K562 (cell line): Measurements from ENCODE around the gene PARD3B. TPM values are rescaled to one million over a fixed set of nuclear protein-coding genes. Genes with fewer than 3 reads are reported as not detected.

Experiments
- ATAC-seq: fragments of 200-7000 bp; cut with Tn5 transposase; 3 replicates; pipeline ENCODE4 v1.9.1; 2020; ENCODE audit warnings: moderate library complexity
- BruUV-seq: library from RNA; stranded (reverse); fragments of 400-500 nt; replicated peaks from 2 replicates; lab custom pipeline; 2021; lab: Mats Ljungman, UMichigan
- CTCF ChIA-PET: fragments of 300-600 bp; formaldehyde crosslinking; extraction: SDS; loops from one replicate; lab custom pipeline; 2021; ENCODE audit warnings: low intra/inter-chr PET ratio; lab: Yijun Ruan, JAX
- POLR2A ChIA-PET: fragments of 300-600, 350-650 bp; sonication (Branson Sonifier 250); formaldehyde crosslinking; extraction: SDS; loops from one replicate; lab custom pipeline; 2021; ENCODE audit warnings: antibody characterized with exemption, inconsistent platforms; lab: Yijun Ruan, JAX
- DNase-seq, 4 experiments: peaks; one replicate each; pipeline versions ENCODE4 v3.0.0 to v3.0.0-alpha.2; 2011 to 2018; ENCODE audit warnings: low spot score in 3 of 4, mixed read lengths in 3 of 4; ENCODE audit errors: extremely low read depth in 1 of 4
- FAIRE-seq: peaks from 2 replicates; lab custom pipeline; 2011; peaks lifted over from hg19 to GRCh38; lab: Jason Lieb, UNC
- H2AFZ ChIP-seq: 2 replicates; pipeline ENCODE4 v1.6.0; 2011; ENCODE audit warnings: low read depth, low read length, control low read depth, inconsistent platforms
- H3K27ac ChIP-seq: fragments of 200-600 bp; 3 replicates; pipeline ENCODE4 v1.8.0; 2011; ENCODE audit warnings: low read depth, mild to moderate bottlenecking, control low read depth, inconsistent platforms, low read length, moderate library complexity, mixed read lengths; ENCODE audit errors: extremely low read depth
- H3K27me3 ChIP-seq, 2 experiments: fragments of 300-600 bp in 1 of 2; 2 replicates in 1 of 2; 3 replicates in 1 of 2; pipeline versions ENCODE4 v1.6.0 to v1.8.0; 2011; ENCODE audit warnings: inconsistent platforms in 2 of 2, low read length in 2 of 2, mild to moderate bottlenecking in 1 of 2, mixed read lengths in 1 of 2, moderate library complexity in 1 of 2; ENCODE audit not compliant: control insufficient read depth in 2 of 2, insufficient read depth in 2 of 2
- H3K36me3 ChIP-seq: fragments of 300-600 bp; 3 replicates; pipeline ENCODE4 v1.8.0; 2011; ENCODE audit warnings: mild to moderate bottlenecking, low read length, inconsistent platforms; ENCODE audit not compliant: control insufficient read depth, insufficient read depth
- H3K4me1 ChIP-seq, 2 experiments: fragments of 200-600 bp in 1 of 2; replicated peaks in 1 of 2; 2 replicates in 1 of 2; 3 replicates in 1 of 2; pipeline versions ENCODE4 v1.5.1 to v1.8.0; 2011; ENCODE audit warnings: inconsistent platforms in 2 of 2, low read length in 2 of 2, mild to moderate bottlenecking in 1 of 2, mixed read lengths in 1 of 2, moderate library complexity in 1 of 2; ENCODE audit not compliant: control insufficient read depth in 2 of 2, insufficient read depth in 2 of 2
- H3K4me2 ChIP-seq: 2 replicates; pipeline ENCODE4 v1.6.1; 2011; ENCODE audit warnings: low read length, control low read depth, inconsistent platforms, mixed read lengths; ENCODE audit not compliant: insufficient read depth
- H3K4me3 ChIP-seq: fragments of 200-600 bp; sonication (generic), shearing (Covaris generic); 2 replicates; pipeline ENCODE4 v1.5.1; 2016; ENCODE audit warnings: control low read depth, inconsistent platforms
- H3K79me2 ChIP-seq: fragments of 200-600 bp; 3 replicates; pipeline ENCODE4 v1.8.0; 2011; ENCODE audit warnings: low read length, inconsistent platforms; ENCODE audit not compliant: control insufficient read depth, insufficient read depth
- H3K9ac ChIP-seq, 2 experiments: 2 replicates each; pipeline versions ENCODE4 v1.6.0 to v1.6.1; 2011; ENCODE audit warnings: low read depth in 2 of 2, low read length in 2 of 2, control low read depth in 1 of 2, inconsistent platforms in 1 of 2, mild to moderate bottlenecking in 1 of 2, mixed read lengths in 1 of 2; ENCODE audit not compliant: insufficient read depth in 1 of 2
- H3K9me1 ChIP-seq: one replicate; pipeline ENCODE4 v1.6.0; 2011; ENCODE audit warnings: inconsistent platforms, mild to moderate bottlenecking, low read length, moderate library complexity; ENCODE audit not compliant: control insufficient read depth, insufficient read depth
- H3K9me3 ChIP-seq: replicated peaks from 2 replicates; pipeline ENCODE4 v1.5.1; 2011; ENCODE audit warnings: low read depth, low read length, inconsistent platforms; ENCODE audit not compliant: control insufficient read depth, insufficient read depth
- H4K20me1 ChIP-seq: replicated peaks from 2 replicates; pipeline ENCODE4 v1.6.1; 2011; ENCODE audit warnings: low read length, inconsistent platforms, mixed read lengths; ENCODE audit not compliant: control insufficient read depth, insufficient read depth
- HNRNPL ChIP-seq: fragments of 200-400 bp; formaldehyde crosslinking; IDR thresholded peaks from 2 replicates; pipeline ENCODE4 v1.6.1; 2017; ENCODE audit warnings: low read depth, mild to moderate bottlenecking, low read length
- RBM25 ChIP-seq: fragments of 200-400 bp; formaldehyde crosslinking; IDR thresholded peaks from 2 replicates; pipeline ENCODE4 v1.6.1; 2018; ENCODE audit warnings: low read length, low read depth, moderate library complexity; ENCODE audit not compliant: severe bottlenecking
- ZNF146 ChIP-seq: IDR thresholded peaks from one replicate; pipeline ENCODE4 v1.6.1; 2018; ENCODE audit warnings: missing compliant biosample characterization; ENCODE audit not compliant: unreplicated experiment
- WGBS: fragments of 100-300 bp; shearing (Covaris generic); methylation state at CpG from one replicate; pipeline ENCODE4 v1.1.6; 2016; ENCODE audit warnings: low coverage, mixed read lengths; ENCODE audit not compliant: insufficient coverage; ENCODE audit errors: missing lambda C conversion rate; 5-methylcytosine and 5-hydroxymethylcytosine counted together
- in situ Hi-C: fragments of 300-500 bp; cut with MboI; formaldehyde crosslinking; loops from 4 replicates; pipeline ENCODE4 v1.15.0; 2018; ENCODE audit warnings: inconsistent platforms, mixed read lengths
- intact Hi-C: fragments of 100-400 bp; cut with micrococcal nuclease; formaldehyde crosslinking; loops from 2 replicates; pipeline ENCODE4 v1.14.2; 2022
- polyA plus RNA-seq, 8 experiments: library from polyadenylated mRNA; depleted of rRNA in 4 of 8; stranded (reverse) in 5 of 8; unstranded in 3 of 8; fragments of >200 nt; fragmentation: Nextera tagmentation in 2 of 8; fragmentation: Illumina TruSeq in 1 of 8; extraction: Ambion mirVana in 2 of 8; extraction: Trizol in 1 of 8; gene quantifications; 2 replicates each; pipeline versions ENCODE4 v1.2.1 to v1.2.3, GENCODE V29; 2011 to 2014; ENCODE audit warnings: inconsistent platforms in 1 of 8, missing spikeins in 1 of 8
- total RNA-seq, 7 experiments: library from RNA; depleted of rRNA in 6 of 7; stranded (reverse); fragments of >200 nt in 6 of 7; fragmentation: Illumina TruSeq in 2 of 7; extraction: Trizol in 2 of 7; gene quantifications; 2 replicates each; pipeline versions ENCODE4 v1.2.1 to v1.2.3, GENCODE V29; 2011 to 2021; ENCODE audit warnings: low replicate concordance in 1 of 7
- TF ChIP-seq, protein P1 (sequence below), 2 experiments: fragments of 450-650 bp; formaldehyde crosslinking in 1 of 2; IDR thresholded peaks; 2 replicates each; pipeline versions ENCODE4 v1.4.0 to v1.6.1; 2014 to 2020; ENCODE audit warnings: mild to moderate bottlenecking in 2 of 2, borderline replicate concordance in 1 of 2, low read depth in 1 of 2

Gene PARD3B
- total and polyA plus RNA-seq, 9 of the 15 experiments (the other 6 are each of a cell fraction or from before 2014, with no cell fraction given): 0.15 to 3.0 (median 1.1) TPM

DNA sequence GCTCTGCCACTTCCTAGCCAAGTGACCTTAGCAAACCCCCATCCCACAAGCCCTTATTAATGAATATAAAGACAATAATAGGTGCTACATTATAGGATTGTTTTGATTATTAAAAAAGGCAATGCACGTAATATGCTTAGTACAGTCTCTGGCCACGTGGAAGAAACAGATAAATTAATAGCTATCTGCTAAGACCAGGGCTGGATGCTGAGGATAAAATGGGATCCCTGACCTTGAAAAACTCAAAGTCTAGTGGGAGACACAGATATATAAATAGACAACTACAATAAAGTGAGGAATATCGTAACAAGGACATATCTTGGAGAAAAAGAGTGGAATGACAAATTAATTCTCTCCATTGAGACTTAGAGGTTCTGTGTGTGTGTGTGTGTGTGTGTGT lies 29.9 kb upstream of the PARD3B start (continued):
- TF ChIP-seq, protein P1, sequence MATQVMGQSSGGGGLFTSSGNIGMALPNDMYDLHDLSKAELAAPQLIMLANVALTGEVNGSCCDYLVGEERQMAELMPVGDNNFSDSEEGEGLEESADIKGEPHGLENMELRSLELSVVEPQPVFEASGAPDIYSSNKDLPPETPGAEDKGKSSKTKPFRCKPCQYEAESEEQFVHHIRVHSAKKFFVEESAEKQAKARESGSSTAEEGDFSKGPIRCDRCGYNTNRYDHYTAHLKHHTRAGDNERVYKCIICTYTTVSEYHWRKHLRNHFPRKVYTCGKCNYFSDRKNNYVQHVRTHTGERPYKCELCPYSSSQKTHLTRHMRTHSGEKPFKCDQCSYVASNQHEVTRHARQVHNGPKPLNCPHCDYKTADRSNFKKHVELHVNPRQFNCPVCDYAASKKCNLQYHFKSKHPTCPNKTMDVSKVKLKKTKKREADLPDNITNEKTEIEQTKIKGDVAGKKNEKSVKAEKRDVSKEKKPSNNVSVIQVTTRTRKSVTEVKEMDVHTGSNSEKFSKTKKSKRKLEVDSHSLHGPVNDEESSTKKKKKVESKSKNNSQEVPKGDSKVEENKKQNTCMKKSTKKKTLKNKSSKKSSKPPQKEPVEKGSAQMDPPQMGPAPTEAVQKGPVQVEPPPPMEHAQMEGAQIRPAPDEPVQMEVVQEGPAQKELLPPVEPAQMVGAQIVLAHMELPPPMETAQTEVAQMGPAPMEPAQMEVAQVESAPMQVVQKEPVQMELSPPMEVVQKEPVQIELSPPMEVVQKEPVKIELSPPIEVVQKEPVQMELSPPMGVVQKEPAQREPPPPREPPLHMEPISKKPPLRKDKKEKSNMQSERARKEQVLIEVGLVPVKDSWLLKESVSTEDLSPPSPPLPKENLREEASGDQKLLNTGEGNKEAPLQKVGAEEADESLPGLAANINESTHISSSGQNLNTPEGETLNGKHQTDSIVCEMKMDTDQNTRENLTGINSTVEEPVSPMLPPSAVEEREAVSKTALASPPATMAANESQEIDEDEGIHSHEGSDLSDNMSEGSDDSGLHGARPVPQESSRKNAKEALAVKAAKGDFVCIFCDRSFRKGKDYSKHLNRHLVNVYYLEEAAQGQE (IDR thresholded peaks at IDR 0.05; ENCODE audit: borderline replicate concordance): no peak
- TF ChIP-seq, protein P1 (CRISPR knock-in tag; IDR thresholded peaks at IDR 0.05; ENCODE audit: low read depth): no peak

GRCh38 chr2:204517154-204517553 lies 28.1 kb upstream of the PARD3B start:
- no TSS peak for BruUV-seq
- Histone ChIP-seq H3K9me1 (no peaks in the 10 kb centered on the region), H3K79me2 (no peaks in the 10 kb centered on the region), H3K36me3 (no peaks in the 10 kb centered on the region), H2AFZ (no peak overlapping the region), H3K4me3 (no peak overlapping the region), H3K27me3 (no peaks in the 10 kb centered on the region), H3K4me1 (no peaks in the 10 kb centered on the region), H3K9me3 (no peaks in the 10 kb centered on the region), H3K4me2 (no peak overlapping the region), H3K9ac (no peak overlapping the region), H4K20me1 (no peaks in the 10 kb centered on the region), H3K27ac (no peak overlapping the region)
- ATAC-seq (no peak), FAIRE-seq (no peak), DNase-seq (no peak)
- in situ Hi-C loops: no loop called here
- CTCF ChIA-PET: no interaction called here
- TF ChIP-seq RBM25 (peak; percentile 39), ZNF146 (peak; percentile 95), HNRNPL (no peak)
- POLR2A ChIA-PET: no interaction called here
- WGBS: 42% methylated on average over 5 of the region's 5 CpGs
- intact Hi-C loops: no loop called here
